ENCODE data around the gene AUNIP. TPM values are rescaled to one million over a fixed set of nuclear protein-coding genes. Genes with fewer than 3 reads are reported as not detected.

The AUNIP gene
- total RNA-seq, 1 experiment from 2014 or later, result 12.1 TPM

- Histone ChIP-seq H3K9ac (ENCODE audit: low read length) (no peak overlapping the region), H3K9me3 (ENCODE audit: control insufficient read depth in 1 of 2, insufficient read depth in 1 of 2, low read depth in 1 of 2, low read length in 2 of 2) (no peaks in the 10 kb centered on the region), H3K4me2 (ENCODE audit: low read length) (no peak overlapping the region), H3K79me2 (ENCODE audit: insufficient read depth, low read length) (no peaks in the 10 kb centered on the region), H3K36me3 (ENCODE audit: control insufficient read depth in 1 of 2, insufficient read depth in 2 of 2, low read length in 2 of 2) (no peaks in the 10 kb centered on the region; a peak in 1 of 4 replicates), H3K27ac (ENCODE audit: low read depth, low read length) (no peak overlapping the region; the same call in 1 of the 2 replicates), H4K20me1 (ENCODE audit: insufficient read depth) (no peaks in the 10 kb centered on the region), H3K9me2 (ENCODE audit: insufficient read depth) (no peaks in the 10 kb centered on the region), H3K4me3 (replicated peaks in 1 of 2; ENCODE audit: low read depth in 1 of 2, low read length in 2 of 2) (no peak overlapping the region), H3K27me3 (ENCODE audit: insufficient read depth, low read length) (no peaks in the 10 kb centered on the region), H3K4me1 (ENCODE audit: control insufficient read depth in 1 of 2, insufficient read depth in 2 of 2, low read length in 2 of 2) (peaks cover 0 to 4% of the 10 kb centered on the region in 2 experiments; a peak in 1 of 4 replicates), H2AFZ (ENCODE audit: low read depth, low read length, poor library complexity, severe bottlenecking) (no peak overlapping the region)
- POLR2A ChIA-PET, result no interaction called here
- ATAC-seq, result peak; percentile 81
- CTCF ChIA-PET, result interaction anchor here (0.6 to 2.1 kb wide), 8 partner anchors 10 to 963 kb away, joined by 3 to 11 read pairs (median 6); partner anchors contain the start of gene SELENON
- TF ChIP-seq EZH2phosphoT487 (IDR thresholded peaks at IDR 0.05; ENCODE audit: borderline replicate concordance) (no peak), ZNF274 (IDR thresholded peaks at IDR 0.05; ENCODE audit: low read depth, low read length) (no peak), CEBPB (IDR thresholded peaks at IDR 0.05; ENCODE audit: low read depth) (no peak), FOSL1 (IDR thresholded peaks at IDR 0.05; ENCODE audit: low read depth) (no peak), POLR2AphosphoS5 (IDR thresholded peaks at IDR 0.05; ENCODE audit: low read depth, low read length) (peak; percentile 29; the same call in 1 of the 2 replicates), ZBTB33 (IDR thresholded peaks at IDR 0.05; ENCODE audit: extremely low read depth, insufficient replicate concordance, low read length) (no peak), ZFX (IDR thresholded peaks at IDR 0.05) (no peak), RAD21 (IDR thresholded peaks at IDR 0.05; ENCODE audit: low read depth) (peak; percentile 95), SIN3A (IDR thresholded peaks at IDR 0.05; ENCODE audit: low read depth) (no peak), EZH2 (IDR thresholded peaks at IDR 0.05) (no peak), POLR2A (IDR thresholded peaks at IDR 0.05; ENCODE audit: borderline replicate concordance, extremely low read depth, insufficient read depth, insufficient read length) (no peak), SRF (IDR thresholded peaks at IDR 0.05; ENCODE audit: low read depth) (no peak), TCF7L2 (IDR thresholded peaks at IDR 0.05; ENCODE audit: borderline replicate concordance, extremely low read depth, insufficient read depth, insufficient read length) (no peak)
- TF ChIP-seq, protein P1, sequence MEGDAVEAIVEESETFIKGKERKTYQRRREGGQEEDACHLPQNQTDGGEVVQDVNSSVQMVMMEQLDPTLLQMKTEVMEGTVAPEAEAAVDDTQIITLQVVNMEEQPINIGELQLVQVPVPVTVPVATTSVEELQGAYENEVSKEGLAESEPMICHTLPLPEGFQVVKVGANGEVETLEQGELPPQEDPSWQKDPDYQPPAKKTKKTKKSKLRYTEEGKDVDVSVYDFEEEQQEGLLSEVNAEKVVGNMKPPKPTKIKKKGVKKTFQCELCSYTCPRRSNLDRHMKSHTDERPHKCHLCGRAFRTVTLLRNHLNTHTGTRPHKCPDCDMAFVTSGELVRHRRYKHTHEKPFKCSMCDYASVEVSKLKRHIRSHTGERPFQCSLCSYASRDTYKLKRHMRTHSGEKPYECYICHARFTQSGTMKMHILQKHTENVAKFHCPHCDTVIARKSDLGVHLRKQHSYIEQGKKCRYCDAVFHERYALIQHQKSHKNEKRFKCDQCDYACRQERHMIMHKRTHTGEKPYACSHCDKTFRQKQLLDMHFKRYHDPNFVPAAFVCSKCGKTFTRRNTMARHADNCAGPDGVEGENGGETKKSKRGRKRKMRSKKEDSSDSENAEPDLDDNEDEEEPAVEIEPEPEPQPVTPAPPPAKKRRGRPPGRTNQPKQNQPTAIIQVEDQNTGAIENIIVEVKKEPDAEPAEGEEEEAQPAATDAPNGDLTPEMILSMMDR (IDR thresholded peaks at IDR 0.05 in 2 of 3, conservative IDR thresholded peaks at IDR 0.05 in 1 of 3; ENCODE audit: borderline replicate concordance in 1 of 3, insufficient read depth in 1 of 3, low read depth in 2 of 3, low read length in 2 of 3), result peak; percentile 77 to 93 (median 91)
- TF ChIP-seq, protein P2, sequence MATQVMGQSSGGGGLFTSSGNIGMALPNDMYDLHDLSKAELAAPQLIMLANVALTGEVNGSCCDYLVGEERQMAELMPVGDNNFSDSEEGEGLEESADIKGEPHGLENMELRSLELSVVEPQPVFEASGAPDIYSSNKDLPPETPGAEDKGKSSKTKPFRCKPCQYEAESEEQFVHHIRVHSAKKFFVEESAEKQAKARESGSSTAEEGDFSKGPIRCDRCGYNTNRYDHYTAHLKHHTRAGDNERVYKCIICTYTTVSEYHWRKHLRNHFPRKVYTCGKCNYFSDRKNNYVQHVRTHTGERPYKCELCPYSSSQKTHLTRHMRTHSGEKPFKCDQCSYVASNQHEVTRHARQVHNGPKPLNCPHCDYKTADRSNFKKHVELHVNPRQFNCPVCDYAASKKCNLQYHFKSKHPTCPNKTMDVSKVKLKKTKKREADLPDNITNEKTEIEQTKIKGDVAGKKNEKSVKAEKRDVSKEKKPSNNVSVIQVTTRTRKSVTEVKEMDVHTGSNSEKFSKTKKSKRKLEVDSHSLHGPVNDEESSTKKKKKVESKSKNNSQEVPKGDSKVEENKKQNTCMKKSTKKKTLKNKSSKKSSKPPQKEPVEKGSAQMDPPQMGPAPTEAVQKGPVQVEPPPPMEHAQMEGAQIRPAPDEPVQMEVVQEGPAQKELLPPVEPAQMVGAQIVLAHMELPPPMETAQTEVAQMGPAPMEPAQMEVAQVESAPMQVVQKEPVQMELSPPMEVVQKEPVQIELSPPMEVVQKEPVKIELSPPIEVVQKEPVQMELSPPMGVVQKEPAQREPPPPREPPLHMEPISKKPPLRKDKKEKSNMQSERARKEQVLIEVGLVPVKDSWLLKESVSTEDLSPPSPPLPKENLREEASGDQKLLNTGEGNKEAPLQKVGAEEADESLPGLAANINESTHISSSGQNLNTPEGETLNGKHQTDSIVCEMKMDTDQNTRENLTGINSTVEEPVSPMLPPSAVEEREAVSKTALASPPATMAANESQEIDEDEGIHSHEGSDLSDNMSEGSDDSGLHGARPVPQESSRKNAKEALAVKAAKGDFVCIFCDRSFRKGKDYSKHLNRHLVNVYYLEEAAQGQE (IDR thresholded peaks at IDR 0.05; ENCODE audit: low read depth), result no peak
- no TSS peak for BruUV-seq (replicated peaks)
- RAD21 ChIA-PET (ENCODE audit: low non-redundant PET in 1 of 2, low total read pairs in 2 of 2, uncharacterized antibody in 2 of 2, unreplicated experiment in 2 of 2), result interaction anchor here in 1 of 2 experiments (1.0 to 1.4 kb wide), 2 partner anchors 202 to 307 kb away, joined by 3 read pairs; no protein-coding TSS in a partner anchor
- no peak for DNase-seq (ENCODE audit: low read depth, low spot score)
- intact Hi-C loops (cut with micrococcal nuclease), result loop anchor here (1.0 to 10.0 kb wide), 2 partner anchors 306 to 556 kb away; no protein-coding TSS in a partner anchor
Measured at GRCh38 chr1:25810341-25811299, 48.6 kb downstream of the AUNIP start.

Measured in HCT116 (cell line).